Measurements from ENCODE around the gene ZNF891. TPM values are rescaled to one million over a fixed set of nuclear protein-coding genes. Genes with fewer than 3 reads are reported as not detected.
A peak's percentile ranks its signal among the peaks of the same experiment; 100 is the strongest.

Gene ZNF891
- total and polyA plus RNA-seq, 12 donors: 0.51 to 3.0 (median 1.7) TPM

DNA sequence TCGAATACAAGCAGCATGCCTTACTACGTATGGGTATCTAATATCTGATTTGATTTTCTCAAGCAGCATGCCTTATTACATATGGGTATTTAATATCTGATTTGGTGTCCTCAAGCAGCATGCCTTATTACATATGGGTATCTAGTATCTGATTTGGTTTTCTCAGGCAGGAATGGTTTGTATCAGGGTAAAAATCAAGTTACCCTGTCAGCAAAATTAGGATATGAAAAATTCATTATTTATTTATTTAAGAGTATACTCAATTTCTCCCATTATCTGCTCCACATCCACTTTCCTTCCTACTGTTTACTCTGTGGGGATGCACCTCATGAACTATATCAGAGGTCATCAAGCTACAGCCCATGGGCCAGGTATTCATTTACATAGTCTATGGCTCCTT is 21.9 kb downstream of the ZNF891 start:
- no peak for DNase-seq
- WGBS, 4 donors: 96 to 99% (median 98%) methylated on average over 2 of the region's 2 CpGs
- H3K36me3 ChIP-seq (replicated peaks in 1 of 2): peaks cover 0 to 8% of the 10 kb centered on the region in 2 donors
- H3K27ac ChIP-seq: no peak overlapping the region
- H3K27me3 ChIP-seq: no peaks in the 10 kb centered on the region
- peaks cover 27 to 96% (median 48%) of the 10 kb centered on the region in 3 donors for H3K9me3 ChIP-seq (replicated peaks in 1 of 3)
- no peak for TF ChIP-seq POLR2A (IDR thresholded peaks at IDR 0.05)
- no peak for TF ChIP-seq CTCF (IDR thresholded peaks at IDR 0.05)
- H3K4me1 ChIP-seq (replicated peaks in 1 of 2): no peaks in the 10 kb centered on the region
- H3K4me3 ChIP-seq: no peak overlapping the region
- intact Hi-C loops (cut with DNase I): loop anchor here in 1 of 2 donors (5.0 kb wide), 1 partner anchor 181 kb away; no protein-coding TSS in a partner anchor

DNA sequence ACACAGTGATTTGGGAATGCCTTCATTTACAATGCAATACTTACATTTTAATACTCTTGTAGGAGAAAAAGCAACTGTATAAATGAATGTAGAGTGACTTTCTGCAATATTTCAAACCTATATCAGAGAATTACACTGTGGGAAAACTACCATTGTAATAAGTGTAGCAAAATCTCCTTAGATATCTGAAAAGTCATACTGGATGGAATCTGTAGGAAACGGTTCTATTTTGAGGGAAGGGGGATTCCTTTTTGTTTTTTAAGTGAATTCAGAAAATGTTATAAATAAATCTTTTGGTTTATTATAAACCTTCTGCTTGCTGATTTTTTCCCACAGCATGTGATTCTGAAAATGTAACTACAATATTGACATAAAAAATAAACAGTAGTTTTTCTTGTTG is 23.0 kb downstream of the ZNF891 start:
- Histone ChIP-seq H3K4me3 (peak overlapping the region in 1 of 4 donors; percentile 16), H3K27ac (no peak overlapping the region), H3K4me1 (replicated peaks in 1 of 2) (no peaks in the 10 kb centered on the region), H3K27me3 (no peaks in the 10 kb centered on the region), H3K9me3 (replicated peaks in 1 of 3) (peaks cover 29 to 98% (median 54%) of the 10 kb centered on the region in 3 donors), H3K36me3 (replicated peaks in 1 of 2) (peaks cover 0 to 8% of the 10 kb centered on the region in 2 donors)
- no peak for TF ChIP-seq POLR2A (IDR thresholded peaks at IDR 0.05)
- no peak for TF ChIP-seq CTCF (IDR thresholded peaks at IDR 0.05)
- no peak for DNase-seq
- intact Hi-C loops (cut with DNase I): loop anchor here in 1 of 2 donors (5.0 kb wide), 1 partner anchor 180 kb away; no protein-coding TSS in a partner anchor
- WGBS, 4 donors: 91 to 100% (median 94%) methylated on average over 1 of the region's 1 CpG

DNA sequence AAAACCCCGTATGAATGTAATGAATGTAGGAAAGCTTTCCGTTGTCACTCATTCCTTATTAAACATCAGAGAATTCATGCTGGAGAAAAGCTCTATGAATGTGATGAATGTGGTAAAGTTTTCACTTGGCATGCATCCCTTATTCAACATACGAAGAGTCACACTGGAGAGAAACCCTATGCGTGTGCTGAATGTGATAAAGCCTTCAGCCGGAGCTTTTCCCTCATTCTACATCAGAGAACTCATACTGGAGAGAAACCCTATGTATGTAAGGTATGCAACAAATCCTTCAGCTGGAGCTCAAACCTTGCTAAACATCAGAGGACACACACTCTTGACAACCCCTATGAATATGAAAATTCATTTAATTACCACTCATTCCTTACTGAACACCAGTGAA is 23.8 kb downstream of the ZNF891 start:
- no peak for TF ChIP-seq CTCF (IDR thresholded peaks at IDR 0.05)
- no peak for TF ChIP-seq POLR2A (IDR thresholded peaks at IDR 0.05)
- H3K27me3 ChIP-seq: no peaks in the 10 kb centered on the region
- 97 to 100% (median 98%) methylated on average over 5 of the region's 5 CpGs for WGBS, 4 donors
- H3K4me3 ChIP-seq: peak overlapping the region in 1 of 4 donors; percentile 16
- H3K4me1 ChIP-seq (replicated peaks in 1 of 2): no peaks in the 10 kb centered on the region
- DNase-seq: no peak
- H3K27ac ChIP-seq: no peak overlapping the region
- peaks cover 30 to 98% (median 51%) of the 10 kb centered on the region in 3 donors for H3K9me3 ChIP-seq (replicated peaks in 1 of 3)
- intact Hi-C loops (cut with DNase I): loop anchor here in 1 of 2 donors (5.0 kb wide), 1 partner anchor 179 kb away; no protein-coding TSS in a partner anchor
- H3K36me3 ChIP-seq (replicated peaks in 1 of 2): peaks cover 0 to 8% of the 10 kb centered on the region in 2 donors

GRCh38 chr12:133105620-133106019 is 24.5 kb downstream of the ZNF891 start:
- WGBS, 4 donors: 95 to 100% (median 98%) methylated on average over 3 of the region's 3 CpGs
- peaks cover 30 to 98% (median 51%) of the 10 kb centered on the region in 3 donors for H3K9me3 ChIP-seq (replicated peaks in 1 of 3)
- H3K4me1 ChIP-seq (replicated peaks in 1 of 2): no peaks in the 10 kb centered on the region
- H3K4me3 ChIP-seq: peak overlapping the region in 1 of 4 donors; percentile 16
- H3K36me3 ChIP-seq (replicated peaks in 1 of 2): peaks cover 0 to 13% of the 10 kb centered on the region in 2 donors
- TF ChIP-seq CTCF (IDR thresholded peaks at IDR 0.05) (no peak), POLR2A (IDR thresholded peaks at IDR 0.05) (no peak)
- DNase-seq: no peak
- no peaks in the 10 kb centered on the region for H3K27me3 ChIP-seq
- H3K27ac ChIP-seq: no peak overlapping the region
- intact Hi-C loops (cut with DNase I): loop anchor here in 1 of 2 donors (5.0 kb wide), 1 partner anchor 178 kb away; no protein-coding TSS in a partner anchor

Data from adrenal gland (tissue), 12 donors.